Stimulated activated memory B cell treated with anti-CD40 and anti-IgM and Interleukin-4, amounts not matched to agents 10 μg/mL and 1 μg/mL and 100 μg/mL, for 72 hours (primary cell): ENCODE measurements around the gene STK39.
A peak's percentile ranks its signal among the peaks of the same experiment; 100 is the strongest.

Experiments used
- ATAC-seq: fragments of 150-1000 bp; cut with Tn5 transposase; 2 replicates; pipeline ENCODE4 v1.10.0; 2021
- H3K27ac Mint-ChIP-seq: one replicate; pipeline ENCODE4 v1.8.0; 2022; ENCODE audit warnings: mild to moderate bottlenecking, mixed read lengths
- H3K27me3 Mint-ChIP-seq: one replicate; pipeline ENCODE4 v1.8.0; 2022; ENCODE audit warnings: mixed read lengths
- H3K36me3 Mint-ChIP-seq: one replicate; pipeline ENCODE4 v1.8.0; 2022; ENCODE audit warnings: mixed read lengths
- H3K4me1 Mint-ChIP-seq: one replicate; pipeline ENCODE4 v1.8.0; 2022; ENCODE audit warnings: mixed read lengths
- H3K4me3 Mint-ChIP-seq: one replicate; pipeline ENCODE4 v1.8.0; 2022; ENCODE audit warnings: mild to moderate bottlenecking, moderate library complexity, mixed read lengths
- H3K9me3 Mint-ChIP-seq: one replicate; pipeline ENCODE4 v1.8.0; 2022; ENCODE audit warnings: mixed read lengths

Gene STK39

GRCh38 chr2:168230389-168230788 is 17.0 kb downstream of the STK39 start:
- Mint-ChIP-seq H3K27me3 (no peaks in the 10 kb centered on the region), H3K4me1 (peaks cover 7% of the 10 kb centered on the region), H3K9me3 (peaks cover 3% of the 10 kb centered on the region), H3K27ac (no peak overlapping the region), H3K36me3 (peaks cover 22% of the 10 kb centered on the region), H3K4me3 (no peak overlapping the region)
- no peak for ATAC-seq

DNA sequence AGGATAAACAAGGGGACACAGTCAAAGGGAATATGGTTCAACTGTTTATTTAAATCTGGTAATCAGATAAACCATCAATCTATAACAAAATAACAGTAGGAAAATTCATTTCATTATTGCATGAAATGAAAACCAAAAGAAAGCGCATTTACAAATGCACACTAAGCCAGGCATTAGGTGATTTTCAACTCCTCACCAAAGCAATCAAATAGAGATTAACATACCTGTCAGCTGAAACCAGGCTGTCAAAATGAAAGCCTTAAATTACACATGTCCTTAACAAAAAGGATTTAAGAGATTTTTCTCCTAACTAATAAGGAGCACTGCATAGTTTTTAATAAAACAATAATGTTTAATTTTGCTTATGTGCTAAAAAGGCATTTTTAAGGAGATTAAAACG is 23.0 kb downstream of the STK39 start:
- Mint-ChIP-seq H3K27me3 (no peaks in the 10 kb centered on the region), H3K4me1 (peaks cover 4% of the 10 kb centered on the region), H3K36me3 (peaks cover 6% of the 10 kb centered on the region), H3K4me3 (no peak overlapping the region), H3K9me3 (no peaks in the 10 kb centered on the region), H3K27ac (peak overlapping the region; percentile 35)
- no peak for ATAC-seq

DNA sequence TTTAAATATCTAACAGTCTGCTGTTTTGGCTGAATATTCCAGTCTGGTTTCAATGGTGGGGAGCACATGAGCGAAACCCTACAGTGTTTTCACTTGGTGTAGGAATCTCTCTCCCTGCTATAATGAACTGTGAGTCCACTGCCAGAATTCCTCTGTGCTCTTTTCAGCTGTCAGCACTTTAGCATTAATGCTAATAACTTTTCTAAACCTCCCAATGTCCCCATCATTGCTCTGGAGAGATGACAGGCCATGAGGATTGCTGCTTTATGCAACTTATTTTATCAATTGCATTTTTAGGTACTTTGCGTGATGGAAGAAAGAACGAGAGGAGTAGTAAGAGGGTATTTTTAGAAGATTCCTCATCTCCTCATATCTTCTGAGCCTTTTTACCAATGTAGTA is 25.3 kb downstream of the STK39 start:
- Mint-ChIP-seq H3K4me3 (no peak overlapping the region), H3K9me3 (no peaks in the 10 kb centered on the region), H3K36me3 (peaks cover 13% of the 10 kb centered on the region), H3K4me1 (peaks cover 4% of the 10 kb centered on the region), H3K27ac (no peak overlapping the region), H3K27me3 (no peaks in the 10 kb centered on the region)
- ATAC-seq: no peak

DNA sequence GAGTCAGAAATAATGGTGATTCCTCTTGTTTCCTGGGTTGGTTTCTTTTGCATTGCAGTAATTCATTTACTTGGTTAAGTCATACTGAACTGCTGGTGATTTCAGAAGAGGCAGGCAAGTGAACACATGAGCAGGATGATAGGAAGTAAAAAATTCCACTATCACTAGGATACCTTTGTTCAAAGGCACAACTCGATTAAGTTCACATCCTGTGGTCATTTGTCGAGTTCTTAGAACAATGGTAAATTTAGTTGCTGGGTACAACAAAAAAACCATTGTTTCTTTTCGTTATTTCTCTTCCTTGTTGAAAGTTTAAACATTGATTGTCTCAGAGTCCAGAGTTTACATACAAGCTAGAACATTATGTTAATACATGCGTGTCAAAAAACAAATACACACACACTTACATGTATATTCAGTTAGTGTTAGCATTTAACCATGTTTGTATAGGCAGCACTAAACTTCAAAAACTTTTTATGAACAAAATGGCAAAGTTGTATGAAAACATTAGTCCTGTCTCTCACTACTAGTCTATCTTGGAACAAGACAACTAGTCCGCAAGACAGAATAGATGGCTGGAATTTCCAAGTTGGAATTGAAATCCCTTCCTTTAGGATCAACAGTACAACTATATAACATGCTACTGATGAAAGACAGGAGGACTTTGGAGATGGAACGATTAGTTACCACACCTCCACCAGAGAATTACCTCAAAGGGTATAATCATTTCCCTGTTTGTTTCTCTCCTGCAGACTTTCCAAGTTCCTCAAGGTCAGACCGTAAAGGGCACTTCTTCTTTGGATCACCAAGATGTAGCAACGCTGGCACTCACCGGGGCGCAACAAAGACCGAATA is 26.2 kb downstream of the STK39 start:
- Mint-ChIP-seq H3K36me3 (peaks cover 13% of the 10 kb centered on the region), H3K4me1 (peaks cover 4% of the 10 kb centered on the region), H3K9me3 (no peaks in the 10 kb centered on the region), H3K27me3 (no peaks in the 10 kb centered on the region), H3K4me3 (no peak overlapping the region), H3K27ac (no peak overlapping the region)
- no peak for ATAC-seq

- H3K4me3 Mint-ChIP-seq: no peak overlapping the region
- H3K4me1 Mint-ChIP-seq: peaks cover 3% of the 10 kb centered on the region
- H3K27ac Mint-ChIP-seq: no peak overlapping the region
- H3K9me3 Mint-ChIP-seq: no peaks in the 10 kb centered on the region
- H3K27me3 Mint-ChIP-seq: no peaks in the 10 kb centered on the region
- no peak for ATAC-seq
- H3K36me3 Mint-ChIP-seq: peaks cover 23% of the 10 kb centered on the region
These were observed 29.5 kb downstream of the STK39 start for GRCh38 chr2:168217920-168218319.

- Mint-ChIP-seq H3K4me3 (no peak overlapping the region), H3K27ac (no peak overlapping the region), H3K4me1 (peaks cover 17% of the 10 kb centered on the region), H3K27me3 (no peaks in the 10 kb centered on the region), H3K9me3 (no peaks in the 10 kb centered on the region), H3K36me3 (peaks cover 23% of the 10 kb centered on the region)
- no peak for ATAC-seq
These were observed 30.9 kb downstream of the STK39 start for GRCh38 chr2:168216351-168217005.

GRCh38 chr2:168215813-168216212 is 31.6 kb downstream of the STK39 start:
- Mint-ChIP-seq H3K9me3 (no peaks in the 10 kb centered on the region), H3K4me1 (peaks cover 24% of the 10 kb centered on the region), H3K4me3 (no peak overlapping the region), H3K27ac (no peak overlapping the region), H3K36me3 (peaks cover 22% of the 10 kb centered on the region), H3K27me3 (no peaks in the 10 kb centered on the region)
- no peak for ATAC-seq

DNA sequence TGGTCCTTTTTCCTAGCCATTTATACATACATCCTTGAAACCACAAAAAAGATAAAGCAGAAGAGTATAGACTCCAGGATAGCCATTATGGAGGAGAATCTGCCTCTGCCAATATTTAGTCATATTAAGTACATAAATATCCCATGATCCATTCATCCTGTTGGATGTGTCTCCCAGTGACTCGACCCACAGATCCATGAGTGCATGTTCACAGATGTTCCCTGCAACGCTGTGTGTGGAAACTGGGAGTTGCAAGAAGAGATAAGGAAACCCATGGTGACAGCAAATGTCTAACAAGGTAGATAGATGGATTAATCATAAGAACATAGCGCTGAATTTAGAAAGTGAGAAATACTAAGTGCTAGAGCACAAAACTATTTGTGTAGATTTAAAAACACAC is 34.5 kb downstream of the STK39 start:
- Mint-ChIP-seq H3K4me1 (peaks cover 38% of the 10 kb centered on the region), H3K27ac (peak overlapping the region; percentile 65), H3K36me3 (peaks cover 10% of the 10 kb centered on the region), H3K27me3 (no peaks in the 10 kb centered on the region), H3K9me3 (no peaks in the 10 kb centered on the region), H3K4me3 (no peak overlapping the region)
- no peak for ATAC-seq

DNA sequence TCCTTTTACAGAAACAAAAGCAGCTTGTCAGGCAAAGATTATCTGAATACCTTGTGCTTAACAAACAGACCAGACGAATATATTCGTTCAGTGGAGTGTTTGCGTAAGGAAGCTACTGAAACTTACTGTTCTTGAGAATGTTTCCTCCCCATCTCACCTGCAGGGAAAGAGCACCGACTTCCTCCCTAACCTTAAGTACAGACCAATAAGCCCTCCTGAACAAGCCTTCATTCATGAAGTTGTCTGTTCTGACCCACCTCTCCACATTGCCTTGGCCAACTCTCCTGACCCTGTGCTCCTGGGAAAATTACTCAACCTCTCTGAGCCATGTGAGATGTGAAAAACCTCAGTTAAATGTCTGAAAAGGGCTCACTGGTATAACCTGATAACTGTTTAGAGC is 35.2 kb downstream of the STK39 start:
- Mint-ChIP-seq H3K27me3 (no peaks in the 10 kb centered on the region), H3K36me3 (peaks cover 16% of the 10 kb centered on the region), H3K27ac (peak overlapping the region; percentile 65), H3K4me1 (peaks cover 45% of the 10 kb centered on the region), H3K4me3 (peak overlapping the region; percentile 61), H3K9me3 (no peaks in the 10 kb centered on the region)
- ATAC-seq: peak; percentile 37

GRCh38 chr2:168211664-168212163 is 35.7 kb downstream of the STK39 start:
- Mint-ChIP-seq H3K27me3 (no peaks in the 10 kb centered on the region), H3K36me3 (peaks cover 18% of the 10 kb centered on the region), H3K27ac (peak overlapping the region; percentile 65), H3K4me1 (peaks cover 50% of the 10 kb centered on the region), H3K4me3 (peak overlapping the region; percentile 61), H3K9me3 (no peaks in the 10 kb centered on the region)
- peak; percentile 85 for ATAC-seq

DNA sequence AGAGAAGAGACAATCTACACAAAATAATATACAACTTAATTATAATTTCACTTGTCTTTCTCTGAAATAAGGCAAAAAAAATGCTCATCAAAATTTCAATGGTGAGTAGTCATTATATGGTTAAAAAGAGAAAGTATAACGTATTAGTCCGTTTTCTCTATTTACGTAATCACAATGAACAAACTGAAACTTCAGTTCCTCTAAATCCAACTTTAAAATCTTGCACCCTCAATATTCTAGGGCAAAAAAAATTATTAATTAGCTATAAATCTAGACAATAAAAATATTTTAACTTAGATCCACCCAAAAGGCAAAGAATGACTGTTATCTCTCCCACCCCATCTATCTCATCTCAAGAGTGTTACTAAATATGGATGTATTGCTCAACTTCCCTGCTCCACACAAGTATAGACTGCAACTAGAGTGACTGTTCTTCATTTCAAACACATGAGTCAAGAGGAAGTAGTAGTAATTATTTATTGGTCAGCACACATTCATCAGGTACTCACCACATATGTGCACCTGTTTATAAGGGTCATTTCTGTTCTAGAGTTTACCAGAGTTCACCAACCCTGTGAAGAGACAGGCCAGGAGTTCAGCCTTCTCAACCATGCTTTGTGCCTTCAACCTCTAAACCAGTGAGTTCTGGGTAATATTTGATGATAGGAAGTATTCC is 36.4 kb downstream of the STK39 start:
- peak overlapping the region; percentile 60 for H3K4me3 Mint-ChIP-seq
- ATAC-seq: peak; percentile 86
- H3K36me3 Mint-ChIP-seq: peaks cover 18% of the 10 kb centered on the region
- no peaks in the 10 kb centered on the region for H3K9me3 Mint-ChIP-seq
- peak overlapping the region; percentile 65 for H3K27ac Mint-ChIP-seq
- no peaks in the 10 kb centered on the region for H3K27me3 Mint-ChIP-seq
- peaks cover 51% of the 10 kb centered on the region for H3K4me1 Mint-ChIP-seq

DNA sequence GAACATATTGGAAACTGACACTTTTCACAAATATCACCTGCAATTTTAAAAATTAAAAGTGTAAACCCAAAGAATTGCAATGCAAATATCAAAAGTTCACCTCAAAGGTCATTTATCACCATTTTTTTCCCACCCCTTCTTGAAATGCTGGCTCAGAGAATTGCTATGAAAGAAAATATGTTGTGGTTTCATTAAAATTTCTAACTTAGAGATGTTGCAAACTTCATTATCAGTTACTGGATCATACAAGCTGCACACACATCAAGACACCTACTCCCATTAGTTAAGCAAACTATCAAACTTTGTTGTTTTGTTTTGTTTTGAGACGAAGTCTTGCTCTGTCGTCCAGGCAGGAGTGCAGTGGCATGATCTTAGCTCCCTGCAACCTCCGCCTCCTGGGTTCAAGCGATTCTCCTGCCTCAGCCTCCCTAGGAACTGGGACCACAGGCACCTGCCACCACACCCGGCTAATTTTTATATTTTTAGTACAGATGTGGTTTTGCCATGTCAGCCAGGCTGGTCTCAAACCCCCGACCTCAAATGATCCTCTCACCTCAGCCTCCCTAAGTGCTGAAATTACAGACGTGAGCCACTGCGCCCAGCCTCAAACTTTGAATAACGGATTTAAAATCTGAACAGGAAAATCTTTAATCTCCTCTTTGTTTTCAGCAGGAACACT is 37.0 kb downstream of the STK39 start:
- H3K27ac Mint-ChIP-seq: peak overlapping the region; percentile 65
- H3K36me3 Mint-ChIP-seq: peaks cover 13% of the 10 kb centered on the region
- peak overlapping the region; percentile 54 for H3K4me3 Mint-ChIP-seq
- H3K4me1 Mint-ChIP-seq: peaks cover 51% of the 10 kb centered on the region
- H3K9me3 Mint-ChIP-seq: no peaks in the 10 kb centered on the region
- ATAC-seq: no peak
- no peaks in the 10 kb centered on the region for H3K27me3 Mint-ChIP-seq

- Mint-ChIP-seq H3K9me3 (no peaks in the 10 kb centered on the region), H3K27me3 (no peaks in the 10 kb centered on the region), H3K27ac (no peak overlapping the region), H3K4me1 (peaks cover 51% of the 10 kb centered on the region), H3K4me3 (no peak overlapping the region), H3K36me3 (peaks cover 17% of the 10 kb centered on the region)
- ATAC-seq: no peak
These were observed 38.7 kb downstream of the STK39 start for GRCh38 chr2:168208652-168209051.

DNA sequence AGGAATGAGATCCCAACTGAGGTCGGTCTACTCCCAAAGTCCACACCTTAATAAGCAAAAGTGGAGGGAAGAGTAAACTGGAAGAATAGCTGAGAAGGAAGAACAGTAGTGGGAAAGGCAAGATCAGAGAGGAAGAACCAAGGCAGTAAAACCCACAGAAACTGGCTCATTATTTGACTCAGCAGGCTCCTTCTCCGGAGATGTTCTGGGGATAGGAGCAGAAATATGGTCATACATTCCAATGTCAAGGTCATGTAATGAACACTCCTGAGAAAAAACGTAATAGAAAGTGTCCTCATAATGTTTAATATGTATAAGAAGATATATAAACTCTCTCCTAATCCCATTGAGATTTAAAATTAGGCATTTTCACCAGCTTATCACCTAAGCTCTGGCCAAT is 39.5 kb downstream of the STK39 start:
- ATAC-seq: no peak
- Mint-ChIP-seq H3K4me1 (peaks cover 50% of the 10 kb centered on the region), H3K27ac (no peak overlapping the region), H3K9me3 (no peaks in the 10 kb centered on the region), H3K27me3 (no peaks in the 10 kb centered on the region), H3K36me3 (peaks cover 25% of the 10 kb centered on the region), H3K4me3 (no peak overlapping the region)
